ENCODE data around the gene ASS1.

Gene ASS1

DNA sequence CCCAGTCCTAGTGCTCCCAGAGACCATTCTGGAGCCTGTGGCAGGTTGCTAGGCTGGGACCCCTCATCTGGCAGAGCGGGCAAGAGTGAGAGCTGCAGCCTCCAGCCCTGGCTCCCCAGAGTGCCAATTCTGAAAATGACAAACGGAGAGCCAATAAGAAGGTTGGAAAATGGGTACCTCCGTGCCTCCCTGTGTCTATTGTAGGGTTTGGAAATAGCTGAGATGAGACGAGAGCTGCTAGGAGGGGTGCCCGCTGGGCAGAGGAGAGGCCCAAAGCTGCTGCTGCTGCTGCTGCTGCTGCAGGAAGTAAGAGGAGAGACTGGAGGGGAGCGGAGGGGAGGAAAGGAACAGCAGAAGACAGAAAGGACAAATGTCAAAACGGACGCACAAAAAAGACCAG lies 98.6 kb downstream of the ASS1 start:
- Histone ChIP-seq H3K4me3 (ENCODE audit: low read depth, low read length) (no peak overlapping the region), H3K9me3 (ENCODE audit: control insufficient read depth, insufficient read depth, low read depth, low read length) (no peaks in the 10 kb centered on the region), H3K4me1 (ENCODE audit: control insufficient read depth, insufficient read depth, low read length) (no peaks in the 10 kb centered on the region), H3K27ac (ENCODE audit: extremely low read depth, low read depth, low read length) (no peak overlapping the region), H3K36me3 (ENCODE audit: control insufficient read depth in 2 of 2, insufficient read depth in 1 of 2, low read length in 2 of 2) (no peaks in the 10 kb centered on the region)
- POLR2A ChIA-PET: interaction anchor here (0.7 kb wide), 1 partner anchor 37 kb away, joined by 4 read pairs; no protein-coding TSS in a partner anchor
- CTCF ChIA-PET: interaction anchor here (0.6 to 0.9 kb wide), 2 partner anchors 41 to 453 kb away, joined by 3 to 4 read pairs; no protein-coding TSS in a partner anchor
- TF ChIP-seq, protein P1, sequence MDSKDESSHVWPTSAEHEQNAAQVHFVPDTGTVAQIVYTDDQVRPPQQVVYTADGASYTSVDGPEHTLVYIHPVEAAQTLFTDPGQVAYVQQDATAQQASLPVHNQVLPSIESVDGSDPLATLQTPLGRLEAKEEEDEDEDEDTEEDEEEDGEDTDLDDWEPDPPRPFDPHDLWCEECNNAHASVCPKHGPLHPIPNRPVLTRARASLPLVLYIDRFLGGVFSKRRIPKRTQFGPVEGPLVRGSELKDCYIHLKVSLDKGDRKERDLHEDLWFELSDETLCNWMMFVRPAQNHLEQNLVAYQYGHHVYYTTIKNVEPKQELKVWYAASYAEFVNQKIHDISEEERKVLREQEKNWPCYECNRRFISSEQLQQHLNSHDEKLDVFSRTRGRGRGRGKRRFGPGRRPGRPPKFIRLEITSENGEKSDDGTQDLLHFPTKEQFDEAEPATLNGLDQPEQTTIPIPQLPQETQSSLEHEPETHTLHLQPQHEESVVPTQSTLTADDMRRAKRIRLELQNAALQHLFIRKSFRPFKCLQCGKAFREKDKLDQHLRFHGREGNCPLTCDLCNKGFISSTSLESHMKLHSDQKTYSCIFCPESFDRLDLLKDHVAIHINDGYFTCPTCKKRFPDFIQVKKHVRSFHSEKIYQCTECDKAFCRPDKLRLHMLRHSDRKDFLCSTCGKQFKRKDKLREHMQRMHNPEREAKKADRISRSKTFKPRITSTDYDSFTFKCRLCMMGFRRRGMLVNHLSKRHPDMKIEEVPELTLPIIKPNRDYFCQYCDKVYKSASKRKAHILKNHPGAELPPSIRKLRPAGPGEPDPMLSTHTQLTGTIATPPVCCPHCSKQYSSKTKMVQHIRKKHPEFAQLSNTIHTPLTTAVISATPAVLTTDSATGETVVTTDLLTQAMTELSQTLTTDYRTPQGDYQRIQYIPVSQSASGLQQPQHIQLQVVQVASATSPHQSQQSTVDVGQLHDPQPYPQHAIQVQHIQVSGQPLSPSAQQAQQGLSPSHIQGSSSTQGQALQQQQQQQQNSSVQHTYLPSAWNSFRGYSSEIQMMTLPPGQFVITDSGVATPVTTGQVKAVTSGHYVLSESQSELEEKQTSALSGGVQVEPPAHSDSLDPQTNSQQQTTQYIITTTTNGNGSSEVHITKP (tag by site-specific recombination; IDR thresholded peaks at IDR 0.05): no peak
- TF ChIP-seq ZNF768 (tag by site-specific recombination; IDR thresholded peaks at IDR 0.05): no peak
- TF ChIP-seq ZNF2 (tag by site-specific recombination; IDR thresholded peaks at IDR 0.05): no peak
- TF ChIP-seq ZNF610 (tag by site-specific recombination; IDR thresholded peaks at IDR 0.05; ENCODE audit: borderline replicate concordance): no peak
- TF ChIP-seq, protein P2, sequence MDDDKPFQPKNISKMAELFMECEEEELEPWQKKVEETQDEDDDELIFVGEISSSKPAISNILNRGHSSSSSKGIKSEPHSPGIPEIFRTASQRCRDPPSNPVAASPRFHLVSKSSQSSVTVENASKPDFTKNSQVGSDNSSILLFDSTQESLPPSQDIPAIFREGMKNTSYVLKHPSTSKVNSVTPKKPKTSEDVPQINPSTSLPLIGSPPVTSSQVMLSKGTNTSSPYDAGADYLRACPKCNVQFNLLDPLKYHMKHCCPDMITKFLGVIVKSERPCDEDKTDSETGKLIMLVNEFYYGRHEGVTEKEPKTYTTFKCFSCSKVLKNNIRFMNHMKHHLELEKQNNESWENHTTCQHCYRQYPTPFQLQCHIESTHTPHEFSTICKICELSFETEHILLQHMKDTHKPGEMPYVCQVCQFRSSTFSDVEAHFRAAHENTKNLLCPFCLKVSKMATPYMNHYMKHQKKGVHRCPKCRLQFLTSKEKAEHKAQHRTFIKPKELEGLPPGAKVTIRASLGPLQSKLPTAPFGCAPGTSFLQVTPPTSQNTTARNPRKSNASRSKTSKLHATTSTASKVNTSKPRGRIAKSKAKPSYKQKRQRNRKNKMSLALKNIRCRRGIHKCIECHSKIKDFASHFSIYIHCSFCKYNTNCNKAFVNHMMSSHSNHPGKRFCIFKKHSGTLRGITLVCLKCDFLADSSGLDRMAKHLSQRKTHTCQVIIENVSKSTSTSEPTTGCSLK (tag by site-specific recombination; IDR thresholded peaks at IDR 0.05): no peak
- no peak for TF ChIP-seq ZNF10 (tag by site-specific recombination; IDR thresholded peaks at IDR 0.05)
- TF ChIP-seq, protein P3, sequence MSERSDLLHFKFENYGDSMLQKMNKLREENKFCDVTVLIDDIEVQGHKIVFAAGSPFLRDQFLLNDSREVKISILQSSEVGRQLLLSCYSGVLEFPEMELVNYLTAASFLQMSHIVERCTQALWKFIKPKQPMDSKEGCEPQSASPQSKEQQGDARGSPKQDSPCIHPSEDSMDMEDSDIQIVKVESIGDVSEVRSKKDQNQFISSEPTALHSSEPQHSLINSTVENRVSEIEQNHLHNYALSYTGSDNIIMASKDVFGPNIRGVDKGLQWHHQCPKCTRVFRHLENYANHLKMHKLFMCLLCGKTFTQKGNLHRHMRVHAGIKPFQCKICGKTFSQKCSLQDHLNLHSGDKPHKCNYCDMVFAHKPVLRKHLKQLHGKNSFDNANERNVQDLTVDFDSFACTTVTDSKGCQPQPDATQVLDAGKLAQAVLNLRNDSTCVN (tag by site-specific recombination; optimal IDR thresholded peaks at IDR 0.05): no peak
- TF ChIP-seq, protein P4, sequence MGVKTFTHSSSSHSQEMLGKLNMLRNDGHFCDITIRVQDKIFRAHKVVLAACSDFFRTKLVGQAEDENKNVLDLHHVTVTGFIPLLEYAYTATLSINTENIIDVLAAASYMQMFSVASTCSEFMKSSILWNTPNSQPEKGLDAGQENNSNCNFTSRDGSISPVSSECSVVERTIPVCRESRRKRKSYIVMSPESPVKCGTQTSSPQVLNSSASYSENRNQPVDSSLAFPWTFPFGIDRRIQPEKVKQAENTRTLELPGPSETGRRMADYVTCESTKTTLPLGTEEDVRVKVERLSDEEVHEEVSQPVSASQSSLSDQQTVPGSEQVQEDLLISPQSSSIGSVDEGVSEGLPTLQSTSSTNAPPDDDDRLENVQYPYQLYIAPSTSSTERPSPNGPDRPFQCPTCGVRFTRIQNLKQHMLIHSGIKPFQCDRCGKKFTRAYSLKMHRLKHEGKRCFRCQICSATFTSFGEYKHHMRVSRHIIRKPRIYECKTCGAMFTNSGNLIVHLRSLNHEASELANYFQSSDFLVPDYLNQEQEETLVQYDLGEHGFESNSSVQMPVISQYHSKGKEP (tag by site-specific recombination; IDR thresholded peaks at IDR 0.05): no peak

DNA sequence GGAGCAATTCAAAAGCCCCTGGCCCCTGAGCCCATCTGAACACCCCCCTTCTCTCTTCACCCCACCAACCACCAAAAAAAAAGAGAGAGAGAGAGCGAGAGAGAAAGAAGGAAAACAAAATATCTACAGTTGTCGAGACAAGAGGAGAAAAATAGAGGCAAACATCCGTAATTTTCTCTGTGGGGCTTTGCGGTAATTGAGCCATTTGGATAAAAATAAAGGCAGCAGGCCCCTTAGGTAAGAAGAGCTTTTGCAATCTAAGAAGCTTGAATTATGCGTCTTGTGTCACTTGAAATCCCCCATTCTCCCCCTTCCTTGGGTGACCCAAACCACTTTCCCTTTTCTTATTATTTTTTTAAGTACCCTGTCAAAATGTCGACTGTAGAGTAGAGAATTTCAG lies 99.1 kb downstream of the ASS1 start:
- H3K36me3 ChIP-seq (ENCODE audit: control insufficient read depth in 2 of 2, insufficient read depth in 1 of 2, low read length in 2 of 2): no peaks in the 10 kb centered on the region
- peak; percentile 2; the same call in 1 of the 2 replicates for TF ChIP-seq ZNF341 (tag by site-specific recombination; IDR thresholded peaks at IDR 0.05; ENCODE audit: low read depth)
- TF ChIP-seq, protein P5, sequence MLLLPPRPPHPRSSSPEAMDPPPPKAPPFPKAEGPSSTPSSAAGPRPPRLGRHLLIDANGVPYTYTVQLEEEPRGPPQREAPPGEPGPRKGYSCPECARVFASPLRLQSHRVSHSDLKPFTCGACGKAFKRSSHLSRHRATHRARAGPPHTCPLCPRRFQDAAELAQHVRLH (tag by site-specific recombination; IDR thresholded peaks at IDR 0.05): no peak
- no peaks in the 10 kb centered on the region for H3K4me1 ChIP-seq (ENCODE audit: control insufficient read depth, insufficient read depth, low read length)
- no peak overlapping the region for H3K4me3 ChIP-seq (ENCODE audit: low read depth, low read length)
- H3K9me3 ChIP-seq (ENCODE audit: control insufficient read depth, insufficient read depth, low read depth, low read length): no peaks in the 10 kb centered on the region
- POLR2A ChIA-PET: interaction anchor here (0.7 kb wide), 1 partner anchor 36 kb away, joined by 4 read pairs; no protein-coding TSS in a partner anchor
- CTCF ChIA-PET: interaction anchor here (0.7 to 1.2 kb wide), 4 partner anchors 21 to 111 kb away, joined by 3 to 6 read pairs (median 4); no protein-coding TSS in a partner anchor
- no peak overlapping the region for H3K27ac ChIP-seq (ENCODE audit: extremely low read depth, low read depth, low read length)

DNA sequence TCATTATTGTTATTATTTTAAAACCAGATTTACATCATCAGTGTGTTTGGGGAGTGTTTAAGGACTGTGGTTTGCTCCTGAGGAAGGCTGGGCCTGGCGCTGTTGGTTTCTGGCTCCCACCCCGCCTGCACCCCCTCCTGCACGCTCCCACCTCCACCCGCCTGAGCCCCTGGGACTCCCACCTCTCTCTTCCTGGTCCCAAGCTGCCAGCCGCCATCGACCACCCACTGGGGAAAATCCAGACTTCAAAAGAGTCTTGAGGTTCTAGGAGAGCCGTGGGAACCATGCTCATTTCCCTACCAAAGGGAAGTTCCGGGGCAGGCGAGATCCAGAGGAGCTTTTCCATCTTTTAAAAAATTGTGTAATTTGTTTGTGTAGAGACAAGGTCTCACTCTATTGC lies 99.6 kb downstream of the ASS1 start:
- Histone ChIP-seq H3K9me3 (ENCODE audit: control insufficient read depth, insufficient read depth, low read depth, low read length) (no peaks in the 10 kb centered on the region), H3K4me1 (ENCODE audit: control insufficient read depth, insufficient read depth, low read length) (no peaks in the 10 kb centered on the region), H3K4me3 (ENCODE audit: low read depth, low read length) (no peak overlapping the region), H3K27ac (ENCODE audit: extremely low read depth, low read depth, low read length) (no peak overlapping the region), H3K36me3 (ENCODE audit: control insufficient read depth in 2 of 2, insufficient read depth in 1 of 2, low read length in 2 of 2) (no peaks in the 10 kb centered on the region)
- ChIA-PET CTCF (interaction anchor here (0.7 to 1.2 kb wide), 3 partner anchors 21 to 111 kb away, joined by 3 to 6 read pairs (median 4); no protein-coding TSS in a partner anchor), POLR2A (no interaction called here)
- TF ChIP-seq ZNF660 (tag by site-specific recombination; IDR thresholded peaks at IDR 0.05) (no peak), ZFHX2 (tag by site-specific recombination; conservative IDR thresholded peaks at IDR 0.05) (peak; percentile 24; the same call in 1 of the 2 replicates)
